GM18508 (cell line): ENCODE measurements around the gene DPPA4.

Experiments
- ATAC-seq: cut with Tn5 transposase; IDR thresholded peaks from one replicate; pipeline ENCODE4 v1.9.1; 2021; ENCODE audit warnings: moderate number of reproducible peaks; ENCODE audit not compliant: insufficient read depth, unreplicated experiment

Gene DPPA4

GRCh38 chr3:109339714-109340648, 2.6 kb upstream of the DPPA4 start:
- ATAC-seq, result no peak

- ATAC-seq, result no peak
Observed at GRCh38 chr3:109339197-109339596, 1.9 kb upstream of the DPPA4 start.

GRCh38 chr3:109338322-109338721, 976 bp upstream of the DPPA4 start:
- no peak for ATAC-seq

- no peak for ATAC-seq
Observed at GRCh38 chr3:109336291-109336861, 970 bp downstream of the DPPA4 start.

- ATAC-seq, result no peak
Observed at GRCh38 chr3:109334572-109334971, 2.8 kb downstream of the DPPA4 start.

- ATAC-seq, result no peak
Observed at GRCh38 chr3:109331692-109332091, 5.7 kb downstream of the DPPA4 start.

- no peak for ATAC-seq
Observed at GRCh38 chr3:109330405-109330804, 6.9 kb downstream of the DPPA4 start.

- no peak for ATAC-seq
Observed at GRCh38 chr3:109328202-109328601, 9.1 kb downstream of the DPPA4 start.

GRCh38 chr3:109325657-109326056, 11.7 kb downstream of the DPPA4 start:
- no peak for ATAC-seq

GRCh38 chr3:109325109-109325508, 12.2 kb downstream of the DPPA4 start:
- ATAC-seq, result no peak

- no peak for ATAC-seq
Observed at GRCh38 chr3:109316162-109316730, 21.1 kb downstream of the DPPA4 start, which contains the start of gene DPPA2. Gene DPPA2 (minus strand): TSS chr3:109316517. CDS start chr3:109314542, 1,975 bp downstream.

GRCh38 chr3:109313061-109313460, 24.3 kb downstream of the DPPA4 start:
- ATAC-seq, result no peak

- ATAC-seq, result no peak
Observed at GRCh38 chr3:109297496-109297895, 39.9 kb downstream of the DPPA4 start.

GRCh38 chr3:109284071-109284470, 53.3 kb downstream of the DPPA4 start:
- no peak for ATAC-seq

- ATAC-seq, result no peak
Observed at GRCh38 chr3:109278546-109278945, 58.8 kb downstream of the DPPA4 start.

GRCh38 chr3:109278141-109278540, 59.2 kb downstream of the DPPA4 start:
- ATAC-seq, result no peak
